ENCODE data around the gene PIM3.

Gene PIM3

DNA sequence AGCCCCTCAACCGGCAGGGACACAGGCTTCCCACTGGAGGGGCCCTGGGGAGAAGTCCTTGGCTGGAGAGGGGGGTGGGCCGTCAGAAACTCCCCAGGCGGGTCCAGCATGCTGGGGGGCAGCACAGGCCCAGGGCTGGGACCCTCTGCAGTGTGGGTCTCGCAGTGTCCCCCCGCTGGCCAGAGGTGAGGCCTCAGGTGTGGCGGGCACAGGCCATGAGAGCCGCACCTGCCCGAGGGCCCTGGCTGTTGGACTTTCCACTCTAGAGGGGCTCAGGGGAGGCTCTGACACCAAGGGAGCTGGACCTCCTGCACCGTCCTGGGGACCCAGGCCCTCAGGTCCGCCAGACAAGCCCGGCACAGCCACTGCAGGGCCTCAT, 10.7 kb upstream of the PIM3 start:
- H3K4me3 ChIP-seq (ENCODE audit: low read depth, low read length): no peak overlapping the region
- no peak for DNase-seq (ENCODE audit: low read depth)
- TF ChIP-seq, protein P1, sequence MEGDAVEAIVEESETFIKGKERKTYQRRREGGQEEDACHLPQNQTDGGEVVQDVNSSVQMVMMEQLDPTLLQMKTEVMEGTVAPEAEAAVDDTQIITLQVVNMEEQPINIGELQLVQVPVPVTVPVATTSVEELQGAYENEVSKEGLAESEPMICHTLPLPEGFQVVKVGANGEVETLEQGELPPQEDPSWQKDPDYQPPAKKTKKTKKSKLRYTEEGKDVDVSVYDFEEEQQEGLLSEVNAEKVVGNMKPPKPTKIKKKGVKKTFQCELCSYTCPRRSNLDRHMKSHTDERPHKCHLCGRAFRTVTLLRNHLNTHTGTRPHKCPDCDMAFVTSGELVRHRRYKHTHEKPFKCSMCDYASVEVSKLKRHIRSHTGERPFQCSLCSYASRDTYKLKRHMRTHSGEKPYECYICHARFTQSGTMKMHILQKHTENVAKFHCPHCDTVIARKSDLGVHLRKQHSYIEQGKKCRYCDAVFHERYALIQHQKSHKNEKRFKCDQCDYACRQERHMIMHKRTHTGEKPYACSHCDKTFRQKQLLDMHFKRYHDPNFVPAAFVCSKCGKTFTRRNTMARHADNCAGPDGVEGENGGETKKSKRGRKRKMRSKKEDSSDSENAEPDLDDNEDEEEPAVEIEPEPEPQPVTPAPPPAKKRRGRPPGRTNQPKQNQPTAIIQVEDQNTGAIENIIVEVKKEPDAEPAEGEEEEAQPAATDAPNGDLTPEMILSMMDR (IDR thresholded peaks at IDR 0.05; ENCODE audit: low read depth, low read length, missing control alignments): no peak

DNA sequence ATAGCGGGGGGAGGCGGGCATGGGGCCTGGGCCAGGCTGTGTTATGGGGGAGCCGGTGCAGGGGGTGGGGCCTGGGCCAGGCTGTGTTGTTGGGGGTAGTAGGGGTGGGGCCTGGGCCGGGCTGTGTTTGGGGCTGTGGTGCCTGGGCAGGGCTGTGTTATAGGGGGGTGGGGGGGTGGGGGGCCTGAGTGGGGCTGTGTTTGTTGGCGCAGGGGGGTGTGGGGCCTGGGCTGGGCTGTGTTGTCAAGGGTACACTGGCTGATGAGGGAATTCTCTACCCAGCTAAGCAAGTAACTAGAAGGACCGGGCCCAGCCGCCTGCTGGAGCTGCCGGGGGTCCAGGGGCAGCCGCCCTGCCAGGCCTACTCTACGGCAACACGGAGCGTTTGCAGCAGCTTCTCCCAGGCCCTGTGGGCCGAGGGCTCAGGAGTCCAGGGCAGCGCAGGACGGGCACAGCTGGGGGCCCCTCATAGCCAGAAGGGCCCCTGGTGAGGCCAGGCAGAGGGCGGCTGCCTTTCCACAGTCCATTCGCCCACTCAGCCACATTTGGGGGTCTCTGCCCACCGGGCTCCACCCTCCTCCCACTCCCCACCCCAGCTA, 10.1 kb upstream of the PIM3 start:
- no peak overlapping the region for H3K4me3 ChIP-seq (ENCODE audit: low read depth, low read length)
- no peak for DNase-seq (ENCODE audit: low read depth)
- TF ChIP-seq, protein P1 (IDR thresholded peaks at IDR 0.05; ENCODE audit: low read depth, low read length, missing control alignments): no peak

DNA sequence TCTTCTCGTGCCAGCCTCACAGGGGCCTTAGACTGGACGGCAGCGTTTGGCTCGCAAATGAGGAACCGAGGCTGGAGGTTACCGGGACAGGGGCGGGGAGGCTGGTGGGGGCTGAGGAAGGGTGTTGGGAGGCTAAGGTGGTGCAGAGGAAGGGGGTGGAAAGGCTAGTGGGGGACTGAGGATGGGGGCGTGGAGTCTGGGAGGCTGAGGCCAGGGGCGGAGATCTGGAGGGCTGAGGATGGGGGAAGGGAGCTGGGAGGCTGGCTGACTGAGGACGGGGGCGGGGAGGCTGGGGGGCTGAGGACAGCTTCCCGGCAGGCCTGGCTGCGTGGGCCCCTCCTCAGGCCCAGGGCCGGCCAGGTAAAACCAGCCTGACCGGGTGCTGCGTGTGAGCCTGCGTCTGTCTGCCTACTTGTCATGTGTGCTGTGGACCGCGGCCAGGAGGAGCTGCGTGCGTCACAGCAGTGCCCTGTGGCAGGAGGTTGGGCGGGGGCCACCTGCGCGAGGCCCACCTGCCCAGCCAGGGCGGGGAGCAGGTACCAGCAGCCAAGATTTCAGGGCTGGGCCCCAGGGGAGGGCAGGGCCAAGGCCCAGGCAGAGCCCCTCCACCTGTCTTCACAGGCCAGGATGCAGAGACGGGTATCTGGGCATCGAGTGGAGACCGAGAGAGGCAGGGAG, 9.4 kb upstream of the PIM3 start:
- TF ChIP-seq, protein P1 (IDR thresholded peaks at IDR 0.05; ENCODE audit: low read depth, low read length, missing control alignments): no peak
- no peak for DNase-seq (ENCODE audit: low read depth)
- no peak overlapping the region for H3K4me3 ChIP-seq (ENCODE audit: low read depth, low read length)

DNA sequence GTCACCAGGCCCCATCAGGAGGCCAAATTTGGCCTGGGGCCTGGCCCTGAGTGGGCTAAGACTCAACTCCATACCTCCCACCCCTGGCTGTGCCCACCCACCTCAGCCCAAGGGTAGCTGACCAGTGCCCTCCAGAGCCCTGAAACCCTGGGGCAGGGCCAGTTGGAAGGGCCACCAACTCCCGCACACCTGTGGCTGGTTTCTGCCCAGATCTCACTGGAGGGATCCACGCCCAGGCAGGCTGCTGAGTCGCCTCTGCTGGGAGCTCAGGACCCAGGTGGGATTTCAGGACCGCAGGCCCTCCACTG, 8.9 kb upstream of the PIM3 start:
- TF ChIP-seq, protein P1 (IDR thresholded peaks at IDR 0.05; ENCODE audit: low read depth, low read length, missing control alignments): no peak
- no peak for DNase-seq (ENCODE audit: low read depth)
- H3K4me3 ChIP-seq (ENCODE audit: low read depth, low read length): no peak overlapping the region

DNA sequence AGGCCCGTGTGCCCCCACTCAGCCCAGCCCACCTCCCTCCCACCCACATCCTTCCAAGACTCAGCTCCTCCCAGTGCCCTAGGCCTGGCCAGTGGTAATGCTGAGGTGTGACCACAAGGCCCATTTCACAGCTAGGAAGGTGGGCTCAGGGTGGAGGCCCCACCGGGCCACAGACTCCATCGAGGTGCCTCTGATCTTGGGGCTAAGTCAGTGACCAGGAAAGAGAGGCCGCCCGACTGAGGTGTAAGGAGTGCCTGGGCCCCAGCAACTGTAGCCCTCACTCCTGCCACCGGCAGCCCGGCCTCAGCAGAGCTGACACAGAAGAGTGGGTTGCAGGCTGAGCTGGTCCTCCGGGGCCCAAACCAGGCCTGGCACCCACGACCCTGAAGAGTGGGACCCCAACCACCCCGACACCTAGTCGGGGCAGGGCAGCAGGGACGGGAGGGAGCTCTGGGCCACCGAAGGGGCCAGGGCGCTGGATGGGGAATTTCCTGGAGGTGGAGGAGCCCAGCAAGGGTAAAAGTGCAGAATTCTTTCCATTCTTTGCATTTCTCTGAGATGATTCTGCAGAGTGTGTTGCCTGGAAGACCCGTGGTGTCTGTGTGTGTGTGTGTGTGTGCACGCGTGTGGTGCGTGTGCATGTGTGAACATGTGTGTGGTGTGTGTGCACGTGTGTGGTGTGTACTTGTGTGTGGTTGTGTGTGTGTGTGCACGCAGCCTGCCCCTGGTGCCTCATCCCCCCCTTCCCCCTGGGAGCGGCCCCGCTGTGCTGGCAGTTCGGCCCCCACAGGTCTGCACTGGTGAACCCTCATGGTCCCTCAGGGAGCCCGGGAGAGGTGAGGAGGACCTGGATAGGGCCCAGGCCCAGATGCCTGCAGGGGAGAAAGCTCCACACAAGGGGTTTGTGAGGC, 8.3 kb upstream of the PIM3 start:
- no peak for DNase-seq (ENCODE audit: low read depth)
- no peak overlapping the region for H3K4me3 ChIP-seq (ENCODE audit: low read depth, low read length)
- TF ChIP-seq, protein P1 (IDR thresholded peaks at IDR 0.05; ENCODE audit: low read depth, low read length, missing control alignments): no peak

DNA sequence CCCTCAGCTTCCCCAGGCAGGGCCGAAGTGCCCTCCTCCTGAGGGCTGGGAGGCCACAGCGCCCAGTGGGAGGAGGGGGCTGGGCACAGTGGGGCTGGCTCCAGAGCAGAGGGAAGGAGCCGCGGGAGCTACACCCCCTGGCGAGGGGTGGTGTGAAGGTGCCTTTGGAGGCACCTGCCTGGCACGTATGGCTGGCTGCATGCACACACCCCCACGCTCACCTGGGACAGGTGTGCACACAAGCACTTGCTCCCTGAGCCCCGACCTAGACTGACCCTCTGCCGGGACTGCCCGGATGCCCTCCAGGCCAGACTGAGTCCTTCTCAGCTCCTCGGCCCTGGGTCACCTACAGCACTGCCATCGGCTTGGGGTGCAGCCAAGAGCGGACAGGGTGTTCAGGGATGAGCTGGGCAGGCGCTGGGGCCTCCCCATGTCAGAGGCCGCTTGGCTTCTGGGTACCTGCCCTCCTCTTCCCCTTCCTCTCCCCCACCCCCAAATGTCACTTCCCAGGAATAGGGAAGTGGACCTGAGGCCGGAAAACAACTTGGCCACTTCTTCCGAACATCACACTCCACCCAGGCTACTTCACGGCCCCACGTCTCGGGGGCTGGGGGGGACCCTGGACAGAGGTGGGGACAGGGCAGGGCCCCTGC, 7.4 kb upstream of the PIM3 start:
- TF ChIP-seq, protein P1 (IDR thresholded peaks at IDR 0.05; ENCODE audit: low read depth, low read length, missing control alignments): no peak
- no peak for DNase-seq (ENCODE audit: low read depth)
- H3K4me3 ChIP-seq (ENCODE audit: low read depth, low read length): no peak overlapping the region
